ENCODE results near the gene HOXC4. TPM values are rescaled to one million over a fixed set of nuclear protein-coding genes. Genes with fewer than 3 reads are reported as not detected.
"Not testable (repeated sequence)": the region's sequence is repeated elsewhere in the genome, so short reads cannot be mapped to it uniquely, and the experiment has no call there.

The HOXC4 gene
- total RNA-seq, 1 donor from 2014 or later, result 0.21 TPM

- not testable (repeated sequence) for DNase-seq
These were observed 39.3 kb downstream of the HOXC4 start for GRCh38 chr12:54092943-54093342.

DNA sequence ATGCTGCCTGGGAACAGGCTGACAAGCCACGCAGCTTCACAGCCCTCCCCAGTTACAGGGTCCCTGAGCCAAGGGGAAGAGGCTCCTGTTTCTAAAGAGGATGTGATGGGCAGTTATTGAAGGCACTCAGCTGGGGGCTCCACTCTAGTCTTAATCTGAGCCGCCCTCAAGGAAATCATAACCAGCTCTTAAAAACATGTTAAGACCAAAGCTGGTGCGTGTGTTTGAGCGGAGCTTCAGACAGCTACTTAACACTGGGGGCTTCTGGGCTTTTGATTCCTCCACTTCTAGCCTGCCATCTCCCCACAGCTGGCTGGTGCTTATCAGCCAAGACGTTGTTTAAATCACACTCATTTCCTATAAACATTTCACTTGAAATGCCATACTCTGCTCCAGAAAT, 42.3 kb downstream of the HOXC4 start:
- DNase-seq, result not testable (repeated sequence)

DNA sequence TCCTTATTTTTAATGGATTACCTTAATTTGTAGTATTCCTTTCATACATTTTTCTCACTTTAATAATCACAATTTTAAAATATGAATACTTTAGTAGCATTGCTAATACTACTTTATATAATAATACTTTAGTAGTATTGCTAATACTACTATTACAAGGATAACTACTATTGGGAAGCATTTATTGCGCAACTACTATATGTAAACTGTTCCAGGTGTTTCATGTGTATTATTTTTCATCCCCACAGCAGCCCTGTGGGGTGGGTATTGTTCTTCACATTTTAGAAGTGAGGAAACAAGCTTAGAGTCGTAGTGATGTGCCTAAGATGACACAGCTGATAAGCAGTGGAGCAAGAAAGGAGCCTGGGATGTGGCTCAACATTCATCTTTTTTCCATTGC, 45.0 kb downstream of the HOXC4 start:
- not testable (repeated sequence) for DNase-seq

DNA sequence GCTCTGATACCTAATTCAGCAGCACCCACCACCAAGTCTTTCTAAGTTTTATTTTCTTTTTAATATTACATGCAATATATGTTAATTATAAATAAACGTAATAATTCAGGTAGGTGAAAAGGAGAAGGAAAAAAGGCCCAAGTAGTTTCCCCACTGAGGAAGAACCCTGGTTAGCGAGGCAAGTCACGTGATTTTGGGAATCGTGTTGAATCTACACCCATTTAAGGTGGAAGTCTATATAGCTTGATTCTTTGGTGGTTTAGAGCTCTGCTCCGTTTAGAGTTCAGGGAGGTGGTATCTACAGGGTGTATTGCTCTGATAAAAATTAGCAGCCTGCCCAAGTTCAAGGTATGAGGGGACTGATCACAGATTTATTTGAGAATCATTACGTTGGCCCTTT, 47.0 kb downstream of the HOXC4 start:
- DNase-seq, result not testable (repeated sequence)

DNA sequence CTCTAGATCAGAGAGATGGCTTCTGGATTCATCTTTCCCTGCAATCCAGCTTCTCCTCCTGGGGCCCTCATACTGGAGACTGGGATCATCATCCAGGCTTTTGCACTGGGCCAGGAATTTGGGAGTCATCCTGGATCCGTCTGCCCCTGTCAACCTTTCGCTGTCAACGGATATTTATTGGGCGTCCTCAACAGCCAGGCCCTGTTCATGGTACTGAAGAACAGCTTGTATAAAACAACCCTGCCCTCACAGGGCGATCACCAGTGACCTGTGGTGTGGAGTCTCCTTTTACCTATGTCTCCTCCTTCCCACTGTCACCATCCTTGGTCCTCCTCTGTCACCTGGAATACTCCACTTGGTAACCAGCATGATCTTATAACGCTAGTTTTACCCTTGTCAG, 48.6 kb downstream of the HOXC4 start:
- DNase-seq, result not testable (repeated sequence)

GRCh38 chr12:54103827-54104226, 50.2 kb downstream of the HOXC4 start:
- DNase-seq, result not testable (repeated sequence)

Small RNA genes within 50 kb of the gene (small RNA-seq; reads per million reads assigned to genes)
- not detected for gene HOXC5 (ENCODE audit: low replicate concordance)
- gene MIR615 (ENCODE audit: low replicate concordance), result not detected
- not detected for gene RF00019 (ENCODE audit: low replicate concordance)

Other genes with a start within 250 kb of the HOXC4 start
- not detected for gene HOXC13, start 115.0 kb upstream of the HOXC4 start, total RNA-seq
- not detected for gene HOXC12, start 98.9 kb upstream of the HOXC4 start, total RNA-seq
- gene HOXC11, start 80.7 kb upstream of the HOXC4 start, total RNA-seq, result not detected
- gene HOTAIR, start 78.9 kb upstream of the HOXC4 start, total RNA-seq, result not detected
- not detected for gene HOXC10, start 68.7 kb upstream of the HOXC4 start, total RNA-seq
- not detected for gene HOXC9, start 53.7 kb upstream of the HOXC4 start, total RNA-seq
- not detected for gene HOXC8, start 44.9 kb upstream of the HOXC4 start, total RNA-seq
- gene HOXC6, start 25.4 kb upstream of the HOXC4 start, total RNA-seq, result not detected
- gene HOXC5, start 20.8 kb upstream of the HOXC4 start, total RNA-seq, result not detected
- gene SMUG1, start 135.2 kb downstream of the HOXC4 start, total RNA-seq, result 22.1 TPM
- 77.2 TPM for gene CBX5, start 226.3 kb downstream of the HOXC4 start, total RNA-seq
- gene HNRNPA1, start 226.9 kb downstream of the HOXC4 start, total RNA-seq, result 618 TPM
- 4.3 TPM for gene NFE2, start 247.2 kb downstream of the HOXC4 start, total RNA-seq